Duodenal mucosa (tissue), 2 donors: ENCODE results near the gene GABRG3.

Source experiments
- H3K27ac ChIP-seq: one replicate; pipeline ENCODE4 v1.7.0; 2013; ENCODE audit warnings: low read depth, low read length
- H3K27me3 ChIP-seq, 2 donors: one replicate each; pipeline ENCODE4 v1.7.0; 2013; ENCODE audit warnings: low read length in 2 of 2, control low read depth in 1 of 2; ENCODE audit not compliant: insufficient read depth in 2 of 2, control insufficient read depth in 1 of 2
- H3K36me3 ChIP-seq, 2 donors: one replicate each; pipeline ENCODE4 v1.7.0; 2013; ENCODE audit warnings: low read length in 2 of 2, control low read depth in 1 of 2; ENCODE audit not compliant: insufficient read depth in 2 of 2, control insufficient read depth in 1 of 2
- H3K4me1 ChIP-seq, 2 donors: one replicate each; pipeline ENCODE4 v1.7.0; 2013; ENCODE audit warnings: low read length in 2 of 2, control low read depth in 1 of 2; ENCODE audit not compliant: insufficient read depth in 2 of 2, control insufficient read depth in 1 of 2
- H3K4me3 ChIP-seq, 2 donors: one replicate each; pipeline ENCODE4 v1.7.0; 2013; ENCODE audit warnings: low read length in 2 of 2, low read depth in 1 of 2
- H3K9ac ChIP-seq, 2 donors: one replicate each; pipeline ENCODE4 v1.7.0; 2013; ENCODE audit warnings: low read length in 2 of 2, low read depth in 1 of 2
- H3K9me3 ChIP-seq, 2 donors: one replicate each; pipeline ENCODE4 v1.7.0; 2013; ENCODE audit warnings: low read length in 2 of 2, control low read depth in 1 of 2; ENCODE audit not compliant: control insufficient read depth in 1 of 2

Gene GABRG3

GRCh38 chr15:27057904-27058645 lies 87.1 kb downstream of the GABRG3 start:
- no peak overlapping the region for H3K27ac ChIP-seq
- H3K9me3 ChIP-seq = peaks cover 0 to 2% of the 10 kb centered on the region in 2 donors

DNA sequence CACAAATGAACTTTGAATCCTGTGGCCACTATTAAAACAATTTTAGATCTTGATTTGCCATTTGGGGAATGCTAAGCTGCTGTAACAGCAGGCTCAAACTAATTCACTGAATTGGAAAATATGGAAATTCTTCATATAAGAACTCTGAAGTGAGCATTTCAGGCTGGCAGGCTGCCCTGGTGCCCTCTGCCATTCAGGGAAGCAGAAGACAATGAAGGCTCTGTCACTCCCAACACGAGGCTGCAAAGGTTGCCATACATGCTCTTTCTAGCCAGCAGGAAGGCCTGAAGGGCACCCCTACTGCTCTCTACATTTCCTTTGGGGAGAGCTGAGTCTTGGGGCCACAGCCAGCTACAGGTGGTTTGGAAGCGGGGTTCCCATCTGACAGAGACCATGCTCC lies 88.0 kb downstream of the GABRG3 start:
- H3K36me3 ChIP-seq = no peaks in the 10 kb centered on the region
- H3K4me3 ChIP-seq = no peak overlapping the region
- no peaks in the 10 kb centered on the region for H3K27me3 ChIP-seq
- H3K27ac ChIP-seq = no peak overlapping the region
- H3K9ac ChIP-seq = no peak overlapping the region
- H3K9me3 ChIP-seq = peaks cover 0 to 2% of the 10 kb centered on the region in 2 donors
- H3K4me1 ChIP-seq = no peaks in the 10 kb centered on the region

More at GRCh38 chr15:27057904-27058645, 87.1 kb downstream of the GABRG3 start:
- Histone ChIP-seq H3K36me3 (no peaks in the 10 kb centered on the region), H3K9ac (no peak overlapping the region), H3K4me3 (no peak overlapping the region), H3K27me3 (no peaks in the 10 kb centered on the region), H3K4me1 (no peaks in the 10 kb centered on the region)

- Histone ChIP-seq H3K4me1 (no peaks in the 10 kb centered on the region), H3K36me3 (no peaks in the 10 kb centered on the region), H3K27ac (no peak overlapping the region), H3K4me3 (no peak overlapping the region), H3K9ac (no peak overlapping the region), H3K27me3 (no peaks in the 10 kb centered on the region), H3K9me3 (peaks cover 0 to 2% of the 10 kb centered on the region in 2 donors)
These were observed 88.7 kb downstream of the GABRG3 start for GRCh38 chr15:27059610-27060202.

DNA sequence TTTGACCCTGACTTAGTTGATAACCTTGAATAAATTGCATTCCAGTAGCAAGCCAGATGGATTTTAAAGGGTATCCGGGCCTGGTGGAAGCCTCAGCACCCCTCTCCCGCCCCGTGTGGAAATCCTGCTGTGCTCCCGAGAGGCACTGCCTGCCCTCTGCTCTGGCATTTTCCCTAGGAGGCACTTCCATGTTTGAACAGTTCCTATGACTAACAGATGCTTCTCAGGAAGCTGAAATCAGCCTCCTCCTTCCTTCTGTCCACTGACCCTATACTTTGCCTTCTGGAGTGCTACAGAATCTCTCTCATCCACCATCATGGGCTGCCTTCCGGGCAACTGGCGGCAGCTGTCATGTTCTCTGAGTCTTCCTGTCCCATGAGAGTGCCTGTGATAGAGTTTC lies 90.8 kb downstream of the GABRG3 start:
- Histone ChIP-seq H3K27ac (no peak overlapping the region), H3K4me3 (no peak overlapping the region), H3K9me3 (peaks cover 0 to 2% of the 10 kb centered on the region in 2 donors), H3K36me3 (no peaks in the 10 kb centered on the region), H3K9ac (no peak overlapping the region), H3K4me1 (no peaks in the 10 kb centered on the region), H3K27me3 (no peaks in the 10 kb centered on the region)

GRCh38 chr15:27062951-27063350 lies 92.0 kb downstream of the GABRG3 start:
- Histone ChIP-seq H3K4me1 (no peaks in the 10 kb centered on the region), H3K36me3 (no peaks in the 10 kb centered on the region), H3K27me3 (no peaks in the 10 kb centered on the region), H3K4me3 (no peak overlapping the region), H3K9ac (no peak overlapping the region), H3K9me3 (peaks cover 0 to 5% of the 10 kb centered on the region in 2 donors), H3K27ac (no peak overlapping the region)

GRCh38 chr15:27064080-27064479 lies 93.1 kb downstream of the GABRG3 start:
- peaks cover 0 to 12% of the 10 kb centered on the region in 2 donors for H3K9me3 ChIP-seq
- no peaks in the 10 kb centered on the region for H3K27me3 ChIP-seq
- no peaks in the 10 kb centered on the region for H3K4me1 ChIP-seq
- no peaks in the 10 kb centered on the region for H3K36me3 ChIP-seq
- no peak overlapping the region for H3K4me3 ChIP-seq
- H3K9ac ChIP-seq = no peak overlapping the region
- H3K27ac ChIP-seq = no peak overlapping the region

DNA sequence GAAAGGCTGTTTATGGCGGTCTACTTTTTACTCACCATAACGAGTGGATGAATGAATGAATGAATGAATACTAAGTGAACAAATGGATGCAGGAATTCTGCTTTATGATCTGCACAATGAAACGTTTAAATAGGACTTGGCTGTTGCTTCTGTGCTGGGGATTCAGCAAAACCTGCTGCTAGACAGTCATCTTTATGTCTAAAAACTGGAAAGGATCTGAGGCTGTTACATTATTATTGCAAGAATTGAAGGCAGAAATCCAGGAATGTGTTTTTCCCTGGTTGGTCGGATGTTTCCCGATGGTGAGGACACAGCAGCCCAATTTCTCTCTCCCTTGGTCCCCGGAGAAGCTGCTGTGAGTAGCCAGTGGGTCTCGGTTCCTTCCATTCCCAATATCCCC lies 94.2 kb downstream of the GABRG3 start:
- Histone ChIP-seq H3K4me1 (no peaks in the 10 kb centered on the region), H3K27me3 (no peaks in the 10 kb centered on the region), H3K9me3 (peaks cover 0 to 12% of the 10 kb centered on the region in 2 donors), H3K27ac (no peak overlapping the region), H3K9ac (no peak overlapping the region), H3K4me3 (no peak overlapping the region), H3K36me3 (no peaks in the 10 kb centered on the region)

DNA sequence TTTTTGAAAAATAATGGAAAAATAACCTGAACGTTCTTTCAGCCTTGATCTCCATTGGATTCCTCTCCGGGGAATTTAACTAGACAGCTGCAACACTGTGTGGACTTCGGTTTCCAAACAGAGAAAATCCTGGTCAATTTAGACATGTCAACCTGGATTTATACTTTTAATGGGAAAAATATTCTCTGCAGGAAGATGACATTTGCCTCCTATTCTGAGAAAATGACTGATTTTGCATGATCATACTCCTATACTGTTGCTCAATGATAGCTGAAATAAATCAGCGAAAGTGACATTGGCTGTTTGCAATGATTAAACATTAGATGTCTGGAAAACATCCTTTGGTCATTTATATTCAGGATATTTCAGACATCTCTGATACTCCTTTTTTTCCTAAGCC lies 94.8 kb downstream of the GABRG3 start:
- no peaks in the 10 kb centered on the region for H3K27me3 ChIP-seq
- H3K4me3 ChIP-seq = no peak overlapping the region
- H3K9ac ChIP-seq = no peak overlapping the region
- H3K9me3 ChIP-seq = peaks cover 0 to 14% of the 10 kb centered on the region in 2 donors
- H3K27ac ChIP-seq = no peak overlapping the region
- no peaks in the 10 kb centered on the region for H3K4me1 ChIP-seq
- no peaks in the 10 kb centered on the region for H3K36me3 ChIP-seq

DNA sequence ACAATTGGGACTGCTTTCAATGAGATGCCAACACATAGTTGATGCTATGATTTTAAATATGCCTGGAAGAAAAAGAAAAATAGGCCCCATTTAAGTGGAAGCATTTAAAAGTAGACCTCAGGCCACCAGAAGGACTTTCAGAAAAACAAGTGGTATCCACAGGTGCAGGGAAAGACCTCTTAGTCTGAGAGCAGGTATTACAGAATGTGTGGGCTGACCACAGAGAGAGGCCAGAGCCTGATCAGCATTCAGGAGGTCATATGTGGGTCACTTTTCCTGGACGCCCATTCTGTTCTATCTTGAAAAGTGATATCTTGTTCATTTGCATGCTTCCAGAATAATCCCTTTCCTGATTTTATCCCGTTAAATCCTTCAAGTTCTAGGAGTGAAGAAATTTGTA lies 95.5 kb downstream of the GABRG3 start:
- Histone ChIP-seq H3K9ac (no peak overlapping the region), H3K4me3 (no peak overlapping the region), H3K27ac (no peak overlapping the region), H3K4me1 (no peaks in the 10 kb centered on the region), H3K36me3 (no peaks in the 10 kb centered on the region), H3K27me3 (no peaks in the 10 kb centered on the region), H3K9me3 (peaks cover 0 to 16% of the 10 kb centered on the region in 2 donors)

DNA sequence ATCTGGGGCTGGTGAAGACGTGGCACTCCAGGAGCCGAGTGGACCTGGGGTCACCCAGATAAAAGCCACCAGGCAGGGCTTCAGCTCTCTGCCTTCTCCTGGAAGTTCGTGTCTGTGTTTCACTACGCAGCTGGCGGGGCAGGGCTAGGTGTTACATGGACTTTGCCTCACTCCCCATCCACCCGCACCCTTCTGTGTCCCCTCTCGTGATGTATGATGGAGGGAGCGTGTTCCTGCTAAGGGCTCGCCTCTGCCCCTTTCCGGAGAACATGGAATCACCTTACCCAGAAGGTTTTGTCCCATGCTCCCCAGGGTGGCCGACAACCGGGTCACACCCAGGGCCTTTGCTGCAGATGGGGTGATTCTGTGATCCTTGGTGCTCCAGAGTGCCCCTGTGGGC lies 96.2 kb downstream of the GABRG3 start:
- Histone ChIP-seq H3K4me3 (no peak overlapping the region), H3K9me3 (peaks cover 0 to 17% of the 10 kb centered on the region in 2 donors), H3K27me3 (no peaks in the 10 kb centered on the region), H3K27ac (no peak overlapping the region), H3K36me3 (no peaks in the 10 kb centered on the region), H3K4me1 (no peaks in the 10 kb centered on the region), H3K9ac (no peak overlapping the region)
